BJ (cell line): Measurements from ENCODE around the gene DNMT3A. TPM values are rescaled to one million over a fixed set of nuclear protein-coding genes. Genes with fewer than 3 reads are reported as not detected.

Source experiments
- CTCF ChIA-PET: fragments of 350-600 bp; formaldehyde crosslinking; extraction: SDS; loops from one replicate; lab custom pipeline; 2021; ENCODE audit warnings: antibody characterized with exemption, inconsistent platforms; lab: Yijun Ruan, JAX
- POLR2A ChIA-PET: fragments of 300-600 bp; sonication (Branson Sonifier 250); formaldehyde crosslinking; extraction: SDS; loops from one replicate; lab custom pipeline; 2021; ENCODE audit warnings: antibody characterized with exemption; lab: Charles Lee
- DNase-seq: peaks from one replicate; pipeline ENCODE4 v3.0.0-alpha.2; 2011; ENCODE audit warnings: low read depth
- H3K27me3 ChIP-seq: 2 replicates; pipeline ENCODE4 v1.6.0; 2011; ENCODE audit warnings: low read length; ENCODE audit not compliant: control insufficient read depth, insufficient read depth
- H3K36me3 ChIP-seq: 2 replicates; pipeline ENCODE4 v1.5.1; 2011; ENCODE audit warnings: low read length; ENCODE audit not compliant: control insufficient read depth, insufficient read depth
- H3K4me3 ChIP-seq: 2 replicates; pipeline ENCODE4 v1.5.1; 2011; ENCODE audit warnings: low read depth, mild to moderate bottlenecking, control low read depth, low read length
- CTCF ChIP-seq: IDR thresholded peaks from 2 replicates; pipeline ENCODE4 v1.5.1; 2011; ENCODE audit warnings: low read depth, mild to moderate bottlenecking, control low read depth, inconsistent platforms, low read length, moderate library complexity; ENCODE audit not compliant: insufficient read depth
- polyA plus RNA-seq: library from polyadenylated mRNA; depleted of rRNA; stranded (reverse); fragments of >200 nt; gene quantifications from 2 replicates; pipeline ENCODE4 v1.2.3, GENCODE V29; 2011

Gene DNMT3A
- polyA plus RNA-seq, 1 experiment = 3.0 TPM

- TF ChIP-seq CTCF = no peak
- no peak for DNase-seq
- ChIA-PET CTCF (interaction anchor here (1.2 to 6.4 kb wide), 2 partner anchors 8 to 10 kb away, joined by 7 to 42 read pairs; no protein-coding TSS in a partner anchor), POLR2A (no interaction called here)
- peaks cover 32% of the 10 kb centered on the region for H3K36me3 ChIP-seq
- no peak overlapping the region for H3K4me3 ChIP-seq
- no peaks in the 10 kb centered on the region for H3K27me3 ChIP-seq
Observed at GRCh38 chr2:25237764-25238163, 104.0 kb downstream of the DNMT3A start.

GRCh38 chr2:25236736-25237135 lies 105.0 kb downstream of the DNMT3A start:
- CTCF ChIA-PET = interaction anchor here (1.0 to 1.2 kb wide), 2 partner anchors 9 to 15 kb away, joined by 3 to 7 read pairs; no protein-coding TSS in a partner anchor
- no peak for DNase-seq
- TF ChIP-seq CTCF = no peak
- Histone ChIP-seq H3K27me3 (no peaks in the 10 kb centered on the region), H3K4me3 (no peak overlapping the region), H3K36me3 (peaks cover 34% of the 10 kb centered on the region)
- POLR2A ChIA-PET = no interaction called here

- CTCF ChIA-PET = no interaction called here
- H3K36me3 ChIP-seq = peaks cover 20% of the 10 kb centered on the region
- DNase-seq = no peak
- no peaks in the 10 kb centered on the region for H3K27me3 ChIP-seq
- TF ChIP-seq CTCF = no peak
- POLR2A ChIA-PET = no interaction called here
- H3K4me3 ChIP-seq = no peak overlapping the region
Observed at GRCh38 chr2:25234738-25235137, 107.0 kb downstream of the DNMT3A start.

- CTCF ChIA-PET = no interaction called here
- no peaks in the 10 kb centered on the region for H3K27me3 ChIP-seq
- H3K36me3 ChIP-seq = peaks cover 18% of the 10 kb centered on the region
- TF ChIP-seq CTCF = no peak
- POLR2A ChIA-PET = no interaction called here
- H3K4me3 ChIP-seq = no peak overlapping the region
- DNase-seq = no peak
Observed at GRCh38 chr2:25233916-25234605, 107.7 kb downstream of the DNMT3A start.

- no peak for DNase-seq
- Histone ChIP-seq H3K4me3 (no peak overlapping the region), H3K27me3 (no peaks in the 10 kb centered on the region), H3K36me3 (peaks cover 18% of the 10 kb centered on the region)
- TF ChIP-seq CTCF = no peak
- ChIA-PET CTCF (no interaction called here), POLR2A (no interaction called here)
Observed at GRCh38 chr2:25232248-25232825, 109.4 kb downstream of the DNMT3A start.
